T-helper 1 cell treated with Interleukin-12 subunit alpha and Interleukin-12 subunit beta and Interleukin-4 antibody, amounts not matched to agents 30 μg/mL and 1 μg/mL, for 36 hours (primary cell): ENCODE data around the gene SRRM2.

Experiments used
- H3K27ac Mint-ChIP-seq: one replicate; pipeline ENCODE4 v1.8.0; 2021; ENCODE audit warnings: mild to moderate bottlenecking, mixed read lengths
- H3K27me3 Mint-ChIP-seq: one replicate; pipeline ENCODE4 v1.8.0; 2021; ENCODE audit warnings: low read depth, mixed read lengths
- H3K36me3 Mint-ChIP-seq: one replicate; pipeline ENCODE4 v1.8.0; 2021; ENCODE audit warnings: low read depth, mixed read lengths
- H3K4me1 Mint-ChIP-seq: one replicate; pipeline ENCODE4 v1.8.0; 2021; ENCODE audit warnings: low read depth, mixed read lengths
- H3K4me3 Mint-ChIP-seq: one replicate; pipeline ENCODE4 v1.8.0; 2021; ENCODE audit warnings: mild to moderate bottlenecking, moderate library complexity, mixed read lengths
- H3K9me3 Mint-ChIP-seq: one replicate; pipeline ENCODE4 v1.8.0; 2021; ENCODE audit warnings: mixed read lengths

Gene SRRM2

DNA sequence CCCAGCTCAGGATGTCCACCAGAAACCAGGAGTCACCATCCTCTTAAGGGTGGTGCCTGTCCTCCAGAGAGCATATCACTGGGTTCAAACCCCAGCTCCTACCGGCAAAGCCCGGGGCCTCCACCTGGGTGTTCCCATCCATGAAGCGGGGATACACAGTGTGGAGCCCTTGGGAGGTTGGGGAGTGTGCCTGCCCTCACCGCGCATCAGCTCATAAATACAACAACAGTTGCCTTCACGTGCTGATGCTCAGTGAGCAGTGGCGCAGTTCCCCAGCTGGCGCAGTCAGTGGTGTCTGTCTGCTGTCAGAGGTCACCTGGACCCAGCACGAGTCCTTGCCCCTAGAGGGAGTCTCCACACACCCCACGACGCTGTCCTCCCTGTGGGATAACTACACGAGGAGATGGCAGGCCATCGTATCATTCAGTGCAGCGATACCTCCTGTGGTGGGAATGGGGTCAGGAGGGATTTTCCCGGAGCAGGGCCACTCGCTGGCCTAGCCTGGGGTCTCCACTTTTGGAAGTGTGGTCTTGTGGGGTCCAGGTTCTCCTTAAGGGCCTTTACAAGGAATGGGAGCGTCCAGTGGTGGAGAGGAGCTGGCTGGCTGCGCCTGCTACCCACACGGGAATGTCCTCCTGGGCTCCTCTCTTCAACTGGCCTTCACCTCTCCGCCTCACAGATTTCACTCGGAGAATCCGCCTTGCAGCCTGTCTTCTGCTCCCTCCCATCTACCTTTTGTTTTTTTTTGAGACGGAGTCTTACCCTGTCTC, 26.9 kb downstream of the SRRM2 start:
- H3K27ac Mint-ChIP-seq, result no peak overlapping the region
- H3K27me3 Mint-ChIP-seq, result no peaks in the 10 kb centered on the region
- H3K4me3 Mint-ChIP-seq, result peak overlapping the region; percentile 31
- peaks cover 6% of the 10 kb centered on the region for H3K36me3 Mint-ChIP-seq
- no peaks in the 10 kb centered on the region for H3K9me3 Mint-ChIP-seq
- peaks cover 16% of the 10 kb centered on the region for H3K4me1 Mint-ChIP-seq

DNA sequence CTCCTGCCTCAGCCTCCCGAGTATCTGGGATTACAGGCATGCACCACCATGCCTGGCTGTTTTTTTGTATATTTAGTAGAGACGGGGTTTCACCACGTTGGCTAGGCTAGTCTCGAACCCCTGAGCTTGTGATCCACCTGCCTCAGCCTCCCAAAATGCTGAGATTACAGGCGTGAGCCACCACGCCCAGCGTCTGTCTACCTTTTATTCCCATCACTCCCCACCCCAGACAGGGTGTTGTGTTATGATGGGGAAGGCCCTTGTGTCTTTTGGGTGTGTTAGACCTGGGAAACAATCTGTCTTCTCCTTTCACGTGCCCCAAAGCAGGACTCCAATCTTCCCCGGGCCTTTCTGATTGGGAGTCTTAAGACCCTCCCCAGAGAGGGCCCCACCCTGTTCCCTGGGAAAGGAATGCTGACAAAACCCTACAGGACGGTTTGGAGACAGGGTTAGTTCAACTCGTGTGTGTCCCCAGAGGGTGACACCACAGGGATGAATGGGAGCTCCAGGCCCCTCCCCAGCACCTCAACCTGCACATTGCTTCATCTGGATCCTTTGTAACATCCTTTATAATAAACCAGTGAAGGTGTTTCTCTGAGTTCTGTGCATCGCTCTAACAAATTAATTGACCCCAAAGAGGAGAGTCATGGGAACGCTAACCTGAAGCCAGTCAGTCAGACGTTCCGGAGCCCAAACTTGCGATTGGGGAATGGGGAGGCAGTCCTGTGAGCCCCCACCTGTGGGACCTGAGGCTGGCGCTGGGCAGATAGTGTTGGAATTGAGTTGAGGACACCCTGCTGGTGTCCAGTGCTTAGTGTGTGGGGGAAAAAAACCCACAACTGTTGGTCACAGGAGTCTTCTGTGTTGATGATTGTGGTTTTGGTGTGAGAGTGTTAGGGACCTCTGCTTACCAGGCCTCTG, 27.8 kb downstream of the SRRM2 start:
- H3K4me3 Mint-ChIP-seq, result peak overlapping the region; percentile 31
- peaks cover 19% of the 10 kb centered on the region for H3K4me1 Mint-ChIP-seq
- peaks cover 4% of the 10 kb centered on the region for H3K27me3 Mint-ChIP-seq
- H3K36me3 Mint-ChIP-seq, result no peaks in the 10 kb centered on the region
- no peaks in the 10 kb centered on the region for H3K9me3 Mint-ChIP-seq
- peak overlapping the region; percentile 26 for H3K27ac Mint-ChIP-seq

DNA sequence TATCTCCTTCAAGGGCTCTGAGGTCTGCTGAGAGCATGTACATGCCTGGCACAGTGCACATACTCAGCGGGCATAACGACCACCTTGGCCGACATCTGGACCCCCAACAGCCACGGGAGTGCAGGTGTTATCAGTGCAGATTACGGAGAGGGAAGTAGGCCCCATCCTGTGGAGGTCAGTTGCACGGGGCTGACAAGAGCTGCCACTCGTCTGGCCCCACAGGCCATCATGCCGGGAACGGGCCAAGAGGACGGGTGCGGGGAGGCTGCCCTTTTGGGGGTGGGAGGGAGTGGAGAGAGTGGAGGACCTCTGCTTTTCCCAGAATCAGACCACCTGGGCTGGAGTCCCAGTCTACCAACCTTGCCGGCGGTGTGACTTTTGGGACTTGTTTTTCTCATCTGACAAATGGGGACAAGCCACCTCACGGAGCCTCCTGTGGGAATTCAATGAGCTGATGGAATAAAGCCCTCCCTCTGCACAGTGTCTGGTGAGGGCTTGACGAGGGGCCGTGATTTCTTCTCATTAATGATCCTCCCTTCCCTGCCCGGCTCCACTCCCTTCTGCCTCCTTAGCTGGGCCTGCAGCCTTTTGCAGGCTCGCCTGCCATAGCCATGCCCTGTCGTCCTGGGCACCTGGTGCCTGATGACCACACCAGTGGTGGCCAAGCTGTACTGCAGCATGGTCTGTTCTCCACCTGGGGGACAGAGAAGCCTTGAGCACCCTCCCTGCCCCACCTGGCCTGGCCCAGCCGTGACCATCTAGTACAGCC, 30.3 kb downstream of the SRRM2 start:
- H3K9me3 Mint-ChIP-seq, result no peaks in the 10 kb centered on the region
- H3K4me1 Mint-ChIP-seq, result peaks cover 14% of the 10 kb centered on the region
- H3K27ac Mint-ChIP-seq, result no peak overlapping the region
- no peak overlapping the region for H3K4me3 Mint-ChIP-seq
- peaks cover 17% of the 10 kb centered on the region for H3K27me3 Mint-ChIP-seq
- H3K36me3 Mint-ChIP-seq, result no peaks in the 10 kb centered on the region

DNA sequence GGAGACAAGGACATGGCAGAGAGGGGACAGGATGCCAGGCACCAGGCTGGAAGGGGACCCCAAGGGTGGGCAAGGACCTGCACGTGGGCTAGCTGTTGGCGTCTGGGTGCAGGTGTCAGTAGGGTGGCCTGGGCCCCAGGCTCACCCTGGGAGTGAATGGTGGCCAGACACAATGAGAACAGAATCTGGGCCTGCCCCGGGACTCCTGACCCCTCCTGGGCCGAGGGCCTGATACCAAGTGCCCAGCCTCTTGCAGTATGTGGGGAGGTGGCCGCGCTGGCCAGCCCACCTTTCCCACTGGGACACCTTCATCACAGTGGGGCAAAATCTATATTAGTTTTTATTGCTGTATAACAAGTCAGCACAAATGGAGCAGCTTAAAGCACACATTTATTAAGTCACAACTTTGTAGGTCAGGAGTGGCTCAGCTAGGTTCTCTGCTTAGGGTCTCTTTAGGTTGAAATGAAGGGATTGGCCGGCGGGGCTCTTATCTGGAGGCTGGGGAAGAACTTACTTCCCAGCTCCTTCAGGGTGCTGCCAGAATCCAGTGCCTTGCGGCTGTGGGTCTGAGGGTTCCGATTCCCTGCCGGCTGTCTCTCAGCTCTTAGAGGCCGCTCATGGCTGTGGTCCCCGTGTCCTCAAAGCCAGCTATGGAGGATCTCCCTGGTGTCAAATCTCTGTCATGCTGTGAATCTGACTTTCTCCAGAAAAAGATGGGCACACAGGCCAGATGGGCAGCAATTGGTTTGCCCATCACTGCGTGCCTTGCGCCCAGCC, 31.3 kb downstream of the SRRM2 start:
- H3K27me3 Mint-ChIP-seq, result peaks cover 21% of the 10 kb centered on the region
- H3K27ac Mint-ChIP-seq, result no peak overlapping the region
- no peaks in the 10 kb centered on the region for H3K36me3 Mint-ChIP-seq
- no peak overlapping the region for H3K4me3 Mint-ChIP-seq
- H3K9me3 Mint-ChIP-seq, result no peaks in the 10 kb centered on the region
- H3K4me1 Mint-ChIP-seq, result peaks cover 6% of the 10 kb centered on the region

DNA sequence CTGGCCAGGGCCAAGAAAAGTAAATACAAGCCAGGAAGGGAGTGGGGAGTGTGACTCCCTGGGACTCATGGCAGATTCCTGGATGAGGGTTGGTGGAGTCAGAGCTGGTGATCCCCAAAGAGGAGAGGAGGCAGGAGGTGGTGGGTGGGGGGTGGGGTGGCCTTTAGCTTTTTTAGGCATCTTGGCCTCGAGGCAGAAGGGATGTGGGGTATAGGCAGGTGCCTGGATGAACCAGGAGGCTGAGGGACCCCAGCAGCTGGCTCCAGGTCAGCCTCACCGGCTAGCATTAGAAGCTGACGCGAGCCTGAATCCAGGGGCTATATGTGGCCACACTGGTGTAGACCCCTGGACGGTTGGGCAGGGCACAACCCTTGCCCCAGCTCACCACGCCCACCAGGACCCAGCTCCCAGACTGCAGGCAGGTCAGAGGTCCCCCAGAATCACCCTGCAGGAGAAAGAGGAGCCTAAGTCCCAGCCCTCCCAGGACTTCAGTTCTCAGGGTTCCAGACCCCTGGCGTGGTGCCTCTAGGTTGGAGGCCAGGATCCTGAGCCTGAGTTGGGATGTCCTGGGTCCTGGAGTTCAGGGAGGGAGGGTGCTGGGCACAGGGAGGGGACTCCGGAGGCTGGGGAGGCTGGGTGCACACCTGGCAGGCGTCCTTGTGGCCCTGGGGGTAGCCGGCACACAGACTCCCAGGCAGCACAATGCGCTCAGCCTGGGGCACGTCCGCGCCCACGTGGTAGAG, 32.1 kb downstream of the SRRM2 start:
- H3K36me3 Mint-ChIP-seq, result no peaks in the 10 kb centered on the region
- no peak overlapping the region for H3K27ac Mint-ChIP-seq
- H3K27me3 Mint-ChIP-seq, result peaks cover 23% of the 10 kb centered on the region

DNA sequence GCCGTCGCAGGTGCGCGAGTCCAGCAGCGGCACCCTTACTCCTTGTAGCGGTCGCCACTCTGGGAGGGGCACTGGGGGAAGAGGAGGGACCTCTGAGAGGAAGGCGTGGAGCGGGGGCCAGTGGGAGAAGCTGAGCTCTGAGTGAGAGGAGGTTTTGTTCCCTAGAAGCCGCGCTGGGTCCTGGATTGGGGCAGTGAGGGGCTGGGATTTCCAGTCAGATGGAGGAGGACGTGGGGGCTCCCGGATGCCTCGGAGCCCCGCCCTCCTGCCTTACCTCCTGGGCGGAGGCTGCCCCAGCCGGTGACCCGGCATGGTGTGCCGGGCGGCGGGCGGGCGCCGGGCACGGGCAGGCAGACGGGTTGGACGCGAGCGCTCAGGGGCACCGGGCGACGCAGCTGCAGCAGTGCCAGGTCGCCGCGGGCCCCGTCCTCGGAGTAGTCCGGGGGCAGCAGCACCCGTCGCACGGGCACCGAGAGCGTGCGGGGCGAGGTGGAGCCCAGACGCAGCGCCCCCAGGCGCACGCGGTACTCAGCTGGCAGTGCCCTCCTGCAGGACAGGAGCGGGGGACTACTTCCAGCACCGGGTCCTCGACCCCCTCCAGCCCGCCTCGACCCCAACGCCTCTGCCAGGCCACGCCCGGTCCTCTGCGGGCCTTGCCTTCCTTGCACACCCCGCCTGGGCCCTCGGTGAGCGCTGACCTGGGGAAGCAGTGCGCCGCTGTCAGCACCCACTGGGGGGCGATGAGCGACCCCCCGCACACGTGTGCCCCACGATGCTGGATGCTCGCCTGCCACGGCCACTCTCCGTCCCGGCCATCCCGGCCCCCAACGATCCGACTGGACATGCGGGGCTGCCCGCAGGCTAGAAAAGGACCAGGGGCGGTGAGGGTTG, 32.9 kb downstream of the SRRM2 start:
- peaks cover 24% of the 10 kb centered on the region for H3K27me3 Mint-ChIP-seq
- peaks cover 4% of the 10 kb centered on the region for H3K4me1 Mint-ChIP-seq
- H3K27ac Mint-ChIP-seq, result no peak overlapping the region
- H3K36me3 Mint-ChIP-seq, result no peaks in the 10 kb centered on the region
- peak overlapping the region; percentile 63 for H3K4me3 Mint-ChIP-seq
- no peaks in the 10 kb centered on the region for H3K9me3 Mint-ChIP-seq

More for the DNA sequence above, 32.1 kb downstream of the SRRM2 start:
- Mint-ChIP-seq H3K9me3 (no peaks in the 10 kb centered on the region), H3K4me3 (peak overlapping the region; percentile 63), H3K4me1 (peaks cover 4% of the 10 kb centered on the region)

DNA sequence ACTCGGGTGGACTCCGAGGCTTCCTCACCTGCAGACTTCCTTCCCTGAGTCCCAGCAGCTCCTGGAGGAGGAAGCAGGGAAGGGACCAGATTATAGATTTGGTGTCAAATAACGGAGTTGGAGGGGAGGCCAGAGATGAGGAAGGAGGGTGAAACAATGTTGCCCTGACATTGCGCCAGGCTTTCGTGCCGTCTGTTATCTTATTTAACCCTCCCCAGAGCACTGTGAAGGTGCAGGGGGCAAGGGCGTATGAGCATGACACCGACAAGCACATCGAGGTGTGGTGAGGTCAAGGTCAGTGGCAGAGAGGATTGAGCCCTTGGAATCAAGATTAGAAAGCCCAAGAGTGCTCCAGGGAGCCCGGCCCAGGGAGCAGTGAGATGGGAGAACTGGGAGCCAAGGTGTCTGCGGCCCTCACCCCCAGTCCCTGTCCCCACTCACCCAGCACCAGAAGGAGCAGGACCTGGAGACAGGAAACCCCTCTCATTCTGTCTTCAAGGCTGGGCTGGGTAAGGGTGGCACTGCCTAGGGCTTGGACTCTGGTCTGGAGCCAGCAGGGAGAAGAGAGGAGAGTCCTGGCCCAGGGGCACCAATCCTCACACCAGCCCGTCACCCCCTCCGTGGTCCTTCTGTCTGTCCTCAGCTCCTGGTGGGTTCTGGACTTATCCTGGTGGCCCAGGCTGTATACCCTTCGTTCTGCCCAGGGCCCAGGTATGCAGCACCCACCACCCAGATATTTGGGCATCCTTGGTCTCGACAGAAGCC, 33.8 kb downstream of the SRRM2 start:
- peaks cover 25% of the 10 kb centered on the region for H3K27me3 Mint-ChIP-seq
- no peaks in the 10 kb centered on the region for H3K36me3 Mint-ChIP-seq
- H3K4me3 Mint-ChIP-seq, result no peak overlapping the region

DNA sequence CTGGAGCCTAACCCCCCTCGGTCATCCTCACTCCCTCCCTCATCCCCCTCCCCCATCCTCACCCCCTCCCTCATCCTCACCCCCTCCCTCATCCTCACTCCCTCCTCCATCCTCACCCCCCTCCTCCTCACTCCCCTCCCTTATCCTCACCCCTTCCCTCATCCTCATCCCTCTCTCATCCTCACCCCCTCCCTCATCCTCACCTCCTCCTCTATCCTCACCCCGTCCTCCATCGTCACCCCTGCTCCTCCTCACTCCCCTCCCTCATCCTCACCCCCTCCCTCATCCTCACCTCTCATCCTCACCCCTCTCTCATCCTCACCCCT, 34.4 kb downstream of the SRRM2 start:
- Mint-ChIP-seq H3K4me3 (no peak overlapping the region), H3K36me3 (no peaks in the 10 kb centered on the region), H3K27me3 (peaks cover 28% of the 10 kb centered on the region), H3K27ac (no peak overlapping the region), H3K9me3 (no peaks in the 10 kb centered on the region), H3K4me1 (peaks cover 4% of the 10 kb centered on the region)

More for the DNA sequence above, 33.8 kb downstream of the SRRM2 start:
- no peaks in the 10 kb centered on the region for H3K9me3 Mint-ChIP-seq
- no peak overlapping the region for H3K27ac Mint-ChIP-seq
- H3K4me1 Mint-ChIP-seq, result peaks cover 4% of the 10 kb centered on the region

DNA sequence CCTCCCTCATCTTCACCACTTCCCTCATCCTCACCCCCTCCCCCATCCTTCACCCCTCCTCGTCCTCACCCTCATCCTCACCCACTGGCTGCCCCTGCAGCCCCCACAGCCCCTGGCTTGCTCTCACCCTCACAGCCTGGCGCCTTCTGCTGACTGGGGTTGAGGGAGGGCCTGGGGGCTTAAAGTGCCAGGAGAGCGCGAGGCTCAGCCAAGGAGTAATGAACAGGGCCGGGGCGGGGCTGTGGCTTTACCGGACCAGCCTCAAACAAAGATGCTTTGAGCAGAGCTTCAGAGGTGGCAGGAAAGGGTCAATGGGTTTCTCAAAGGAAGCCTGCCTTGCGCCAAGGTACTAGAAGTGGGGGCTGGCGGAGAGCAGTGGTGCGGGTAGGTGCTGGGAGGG, 35.0 kb downstream of the SRRM2 start, which contains the start of gene PRSS33:
TSS of gene PRSS33 (minus strand) at position 155 of the 400 bp plus-strand sequence. CDS start 1,013 bp downstream, outside the sequence.
- Mint-ChIP-seq H3K9me3 (no peaks in the 10 kb centered on the region), H3K27ac (no peak within 1 kb of the TSS), H3K4me3 (no peak within 1 kb of the TSS), H3K27me3 (peaks cover 31% of the 10 kb centered on the region), H3K36me3 (no peaks in the 10 kb centered on the region), H3K4me1 (peaks cover 4% of the 10 kb centered on the region)

DNA sequence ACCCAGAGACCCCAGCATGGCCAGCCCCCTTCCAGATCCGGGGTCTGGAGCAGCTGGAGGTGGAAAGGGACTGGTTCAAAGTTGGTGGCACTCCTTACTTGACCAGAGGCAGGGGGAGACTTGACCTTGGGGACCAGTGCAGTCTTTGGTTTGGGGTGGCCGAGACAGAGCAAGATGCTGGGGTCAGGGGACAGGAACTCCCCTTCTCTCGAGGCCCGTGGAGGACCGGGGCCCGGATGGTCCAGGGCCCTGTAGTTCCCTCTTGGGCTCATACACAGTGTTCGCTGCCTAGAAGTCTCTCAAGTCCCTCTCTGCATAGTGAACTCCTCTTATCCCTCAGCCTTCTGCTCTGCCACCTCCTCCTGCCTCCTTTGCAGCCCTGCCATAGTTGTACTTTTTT, 35.5 kb downstream of the SRRM2 start:
- Mint-ChIP-seq H3K4me1 (peaks cover 4% of the 10 kb centered on the region), H3K4me3 (no peak overlapping the region), H3K9me3 (no peaks in the 10 kb centered on the region), H3K27ac (no peak overlapping the region), H3K36me3 (no peaks in the 10 kb centered on the region), H3K27me3 (peaks cover 33% of the 10 kb centered on the region)

DNA sequence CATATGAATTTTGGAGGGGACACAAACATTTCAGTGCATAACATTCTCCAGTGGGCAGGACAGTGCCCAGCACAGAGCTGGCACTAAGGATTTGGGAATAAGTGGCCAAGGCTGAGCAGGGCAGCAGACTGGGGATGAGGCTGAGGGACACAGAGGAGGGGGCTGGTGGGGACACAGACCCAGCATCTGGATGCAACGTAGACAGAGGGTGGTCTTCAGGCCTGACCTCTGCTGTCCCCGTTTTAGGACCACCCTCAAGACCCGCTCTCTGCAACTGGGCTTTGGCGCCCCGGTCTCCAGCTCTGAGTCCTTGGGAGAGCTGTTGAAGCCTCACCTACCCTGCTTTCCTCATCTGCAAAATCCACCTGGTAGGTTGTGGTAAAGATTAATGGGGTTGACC, 38.2 kb downstream of the SRRM2 start:
- Mint-ChIP-seq H3K27ac (no peak overlapping the region), H3K27me3 (peaks cover 46% of the 10 kb centered on the region)

DNA sequence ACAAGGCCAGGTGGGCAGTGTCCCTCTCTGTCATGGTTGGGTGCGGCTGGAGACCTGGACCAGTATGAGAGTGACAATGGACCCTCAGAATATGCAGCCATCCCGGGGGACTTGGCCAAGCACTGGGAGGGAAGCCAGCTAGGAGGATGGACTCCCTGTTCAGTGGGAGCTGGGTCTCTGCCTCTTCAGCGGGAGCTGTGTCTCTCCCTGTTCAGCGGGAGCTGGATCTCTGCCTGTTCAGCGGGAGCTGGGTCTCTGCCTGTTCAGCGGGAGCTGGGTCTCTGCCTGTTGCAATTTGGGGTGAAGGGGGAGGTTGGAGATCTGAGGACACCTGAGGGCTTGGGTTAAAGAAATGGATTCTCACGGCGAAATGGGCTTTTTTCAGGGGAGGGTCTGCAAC, 38.7 kb downstream of the SRRM2 start:
- peaks cover 45% of the 10 kb centered on the region for H3K27me3 Mint-ChIP-seq
- no peaks in the 10 kb centered on the region for H3K36me3 Mint-ChIP-seq
- no peak overlapping the region for H3K4me3 Mint-ChIP-seq
- no peaks in the 10 kb centered on the region for H3K9me3 Mint-ChIP-seq
- H3K4me1 Mint-ChIP-seq, result no peaks in the 10 kb centered on the region
- no peak overlapping the region for H3K27ac Mint-ChIP-seq

More for the DNA sequence above, 38.2 kb downstream of the SRRM2 start:
- no peak overlapping the region for H3K4me3 Mint-ChIP-seq
- peaks cover 2% of the 10 kb centered on the region for H3K4me1 Mint-ChIP-seq
- H3K36me3 Mint-ChIP-seq, result no peaks in the 10 kb centered on the region
- H3K9me3 Mint-ChIP-seq, result no peaks in the 10 kb centered on the region
